ENCODE measurements around the gene MAD1L1. TPM values are rescaled to one million over a fixed set of nuclear protein-coding genes. Genes with fewer than 3 reads are reported as not detected.
A peak's percentile ranks its signal among the peaks of the same experiment; 100 is the strongest.

MAD1L1 gene
- total and polyA plus RNA-seq, 2 of the 8 experiments (the other 6 are each of a cell fraction or from before 2014, with no cell fraction given) = 40.4 to 44.6 TPM

- H4K8ac ChIP-seq (ENCODE audit: extremely low read depth, insufficient read depth, low read length) = peak overlapping the region; percentile 80; the same call in 1 of the 2 replicates
- peaks cover 3% of the 10 kb centered on the region; the same call in 1 of the 2 replicates for H3K79me1 ChIP-seq (ENCODE audit: low read depth, low read length)
- H4K20me1 ChIP-seq (replicated peaks in 1 of 2; ENCODE audit: control insufficient read depth in 1 of 2, insufficient read depth in 2 of 2, low read length in 2 of 2) = peaks cover 0 to 5% of the 10 kb centered on the region in 2 experiments
- no peak overlapping the region for H3K18ac ChIP-seq (ENCODE audit: extremely low read depth, low read length)
- 0 out of 7 replicates have a peak overlapping the region, but pooled peaks of 1 of the 4 experiments have one; percentile 15 for H3K9ac ChIP-seq (replicated peaks in 1 of 4; ENCODE audit: extremely low read depth in 1 of 4, low read depth in 3 of 4, low read length in 3 of 4)
- no peak overlapping the region for H3K27ac ChIP-seq (ENCODE audit: low read depth, low read length)
- TF ChIP-seq FOSL1 (IDR thresholded peaks at IDR 0.05; ENCODE audit: insufficient read depth, low read depth, low read length) (no peak), SRF (IDR thresholded peaks at IDR 0.05; ENCODE audit: low read depth, low read length) (no peak)
- no peak overlapping the region for H3K56ac ChIP-seq (replicated peaks; ENCODE audit: insufficient read length, low read depth, low read length)
- FAIRE-seq (no peak), DNase-seq (ENCODE audit: low read depth in 1 of 2, low spot score in 2 of 2) (no peak)
- POLR2A ChIA-PET (ENCODE audit: partially characterized antibody) = no interaction called here
- WGBS, 2 experiments (ENCODE audit: extremely low coverage in 1 of 2, insufficient coverage in 1 of 2, insufficient read length in 1 of 2, insufficient replicate concordance in 2 of 2, low coverage in 1 of 2, low lambda C conversion rate in 2 of 2, missing lambda C conversion rate in 1 of 2) = 93% methylated on average over 7 of the region's 10 CpGs; no CpG with 5 or more reads in 1 of the 2 experiments
- no peak overlapping the region for H2BK120ac ChIP-seq (replicated peaks; ENCODE audit: low read depth, low read length)
- H4K5ac ChIP-seq (ENCODE audit: insufficient read length, low read depth, low read length) = no peak overlapping the region
- no peaks in the 10 kb centered on the region for H3K27me3 ChIP-seq (replicated peaks in 1 of 4; ENCODE audit: control insufficient read depth in 3 of 4, extremely low read depth in 1 of 4, insufficient read depth in 3 of 4, low read length in 3 of 4)
- H3K4me1 ChIP-seq (replicated peaks in 1 of 4; ENCODE audit: control insufficient read depth in 3 of 4, insufficient read depth in 4 of 4, low read length in 3 of 4) = no peaks in the 10 kb centered on the region; a peak in 1 of 7 replicates
- no peak overlapping the region for H3K4me3 ChIP-seq (ENCODE audit: extremely low read depth in 1 of 4, insufficient read depth in 2 of 4, low read depth in 3 of 4, low read length in 4 of 4)
- H4K91ac ChIP-seq (replicated peaks; ENCODE audit: insufficient read length, low read length) = no peak overlapping the region
- H2BK15ac ChIP-seq (ENCODE audit: low read length) = no peak overlapping the region
- no peaks in the 10 kb centered on the region for H3K36me3 ChIP-seq (ENCODE audit: control insufficient read depth in 2 of 4, insufficient read depth in 4 of 4, low read length in 3 of 4)
- no peak overlapping the region for H2BK12ac ChIP-seq (ENCODE audit: low read depth, low read length)
- no peak overlapping the region for H3K14ac ChIP-seq (ENCODE audit: insufficient read length)
- H2AK5ac ChIP-seq (ENCODE audit: low read depth, low read length) = no peak overlapping the region
- H3K23me2 ChIP-seq (ENCODE audit: low read depth, low read length) = no peaks in the 10 kb centered on the region
- CTCF ChIA-PET (ENCODE audit: partially characterized antibody) = no interaction called here
- no peak overlapping the region for H2AFZ ChIP-seq (ENCODE audit: low read length)
- H2BK20ac ChIP-seq (ENCODE audit: low read length) = no peak overlapping the region
- no peak overlapping the region for H3K4ac ChIP-seq (replicated peaks; ENCODE audit: insufficient read length, low read depth, low read length)
- H3K4me2 ChIP-seq (ENCODE audit: insufficient read depth in 1 of 2, low read depth in 2 of 2, low read length in 2 of 2) = no peak overlapping the region
- no peaks in the 10 kb centered on the region for H3K79me2 ChIP-seq (ENCODE audit: control insufficient read depth in 1 of 2, insufficient read depth in 2 of 2, low read length in 2 of 2)
- H3K9me3 ChIP-seq (ENCODE audit: insufficient read depth in 2 of 2, low read depth in 1 of 2, low read length in 1 of 2) = no peaks in the 10 kb centered on the region
- H3K23ac ChIP-seq (ENCODE audit: insufficient read length) = no peak overlapping the region
- H2BK5ac ChIP-seq (ENCODE audit: low read depth, low read length) = no peak overlapping the region; the same call in 1 of the 2 replicates
Measured at GRCh38 chr7:2003451-2003930, 229.3 kb downstream of the MAD1L1 start.
